T-helper 2 cell treated with Interferon-gamma antibody and Interleukin-4, amounts not matched to agents 100 ng/mL and 5 ng/mL, for 36 hours (primary cell): ENCODE measurements around the gene ABCB9. TPM values are rescaled to one million over a fixed set of nuclear protein-coding genes. Genes with fewer than 3 reads are reported as not detected.

ENCODE experiments used
- intact Hi-C: fragments of 100-400 bp; cut with micrococcal nuclease; formaldehyde crosslinking; loops from one replicate; pipeline ENCODE4 v1.15.1; 2023
- total RNA-seq: library from RNA; stranded (reverse); gene quantifications from 2 replicates; pipeline ENCODE4 v1.2.3, GENCODE V29; 2022

The ABCB9 gene
- total RNA-seq, 1 donor from 2014 or later, result 5.8 TPM

DNA sequence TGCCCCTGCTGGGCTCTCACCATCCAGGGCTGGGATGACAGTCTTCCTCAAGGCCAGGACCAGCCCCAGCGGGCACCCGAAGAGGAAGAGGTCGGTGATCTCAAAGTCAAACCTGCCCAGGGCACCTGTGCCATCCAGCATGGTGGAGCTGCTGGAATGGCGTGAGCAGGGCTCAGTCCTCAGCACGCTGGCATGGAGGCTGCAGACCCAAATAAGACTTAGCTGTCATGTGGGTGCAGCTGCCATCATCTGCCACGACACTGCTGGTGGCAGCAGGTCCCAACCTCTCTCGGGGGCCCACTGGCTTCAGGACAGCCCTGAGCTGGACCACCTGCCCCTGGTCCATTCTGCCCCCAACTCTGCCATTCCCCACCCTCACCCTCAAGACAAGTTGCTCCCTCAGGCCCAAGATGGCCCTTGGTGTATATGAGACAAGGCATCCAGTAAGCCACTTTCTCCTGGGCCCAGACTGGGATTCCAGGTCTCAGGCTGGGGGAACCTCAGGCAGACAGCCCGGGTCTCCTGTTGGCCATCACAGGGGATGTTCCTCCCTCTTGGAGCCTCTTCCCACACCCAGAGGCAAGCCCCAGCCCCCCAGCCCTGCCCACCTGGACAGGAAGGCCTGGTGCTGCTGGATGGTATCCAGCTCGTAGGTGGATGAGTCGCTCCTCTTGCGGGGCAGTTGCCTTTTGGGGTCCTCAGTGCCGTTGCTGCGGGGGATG, 28.7 kb upstream of the ABCB9 start:
- intact Hi-C loops, result no loop called here

DNA sequence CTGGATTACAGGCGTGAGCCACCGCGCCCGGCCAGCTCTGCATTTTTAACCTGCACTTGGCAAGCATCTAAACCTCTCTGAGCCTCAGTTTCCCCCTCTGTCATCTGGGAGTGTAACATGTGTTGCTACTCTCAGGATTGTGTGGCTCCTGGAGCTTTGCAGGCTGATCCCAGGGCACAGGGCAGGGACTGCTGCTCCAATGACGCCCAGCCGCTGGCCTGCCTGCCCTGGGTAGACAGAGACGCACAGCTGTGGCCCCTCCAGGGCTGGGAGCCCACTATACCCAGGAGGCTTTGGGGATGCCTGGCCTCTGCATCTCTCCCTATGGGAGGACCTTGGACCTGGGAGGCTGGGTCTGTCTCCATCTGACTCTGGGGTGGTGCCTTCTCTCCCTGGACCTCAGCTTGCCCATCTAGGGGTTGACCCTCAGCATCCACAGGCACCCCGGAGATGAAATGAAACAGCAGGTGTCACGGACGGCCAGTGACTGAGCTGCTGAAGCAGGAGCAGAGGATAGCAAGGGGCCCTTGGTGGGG, 27.9 kb upstream of the ABCB9 start:
- intact Hi-C loops, result no loop called here

DNA sequence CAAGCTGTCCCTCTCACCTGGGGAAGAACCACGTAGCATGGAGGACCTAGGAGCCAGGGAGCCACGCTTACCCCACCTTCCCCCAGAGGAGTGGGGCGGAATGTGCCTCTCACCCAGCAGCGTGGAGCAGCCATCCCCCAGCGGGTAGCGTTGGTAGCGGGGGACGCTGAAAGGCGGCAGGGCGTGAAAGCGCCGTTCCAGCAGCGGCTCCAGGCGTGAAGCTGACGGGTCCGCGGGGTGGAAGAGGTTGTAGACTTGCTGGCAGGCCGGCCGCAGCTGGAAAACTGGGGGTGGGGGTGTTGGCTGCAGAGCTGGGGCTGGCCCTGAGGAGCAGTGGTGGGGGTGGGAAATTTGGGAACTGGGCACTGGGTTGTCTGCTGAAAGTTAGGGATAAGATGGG, 26.1 kb upstream of the ABCB9 start:
- intact Hi-C loops, result no loop called here

DNA sequence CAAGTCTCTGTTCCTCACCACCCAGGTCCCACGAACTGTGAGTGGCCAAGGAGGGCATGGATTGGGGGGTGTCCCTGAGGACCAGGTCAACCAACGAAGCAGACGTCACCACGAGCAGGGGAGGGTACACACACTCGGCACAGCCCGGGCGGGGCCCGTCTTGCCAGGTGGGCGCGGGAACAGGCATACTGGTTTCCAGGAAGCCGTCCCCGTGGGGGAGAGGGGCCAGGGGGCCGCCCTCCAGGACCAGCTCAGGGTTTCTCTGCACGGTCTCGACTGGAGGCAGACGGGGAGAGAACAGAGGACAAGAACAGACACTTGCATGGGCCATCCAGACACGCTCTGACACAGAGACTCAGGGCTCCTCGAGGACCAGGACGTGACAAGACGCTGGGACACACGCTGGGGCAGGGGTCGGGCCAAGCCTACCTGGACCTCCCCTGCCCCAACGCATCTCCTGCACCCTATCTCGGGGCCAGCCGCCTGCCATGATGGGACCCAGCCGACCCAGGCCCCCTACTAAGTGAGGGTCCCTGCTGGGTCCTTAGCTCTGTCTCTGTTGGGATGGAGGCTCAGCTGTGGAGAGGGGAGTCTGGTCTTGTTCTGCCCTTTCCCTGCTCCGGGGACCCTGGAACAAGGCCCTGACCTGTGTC, 25.5 kb upstream of the ABCB9 start:
- intact Hi-C loops, result no loop called here

DNA sequence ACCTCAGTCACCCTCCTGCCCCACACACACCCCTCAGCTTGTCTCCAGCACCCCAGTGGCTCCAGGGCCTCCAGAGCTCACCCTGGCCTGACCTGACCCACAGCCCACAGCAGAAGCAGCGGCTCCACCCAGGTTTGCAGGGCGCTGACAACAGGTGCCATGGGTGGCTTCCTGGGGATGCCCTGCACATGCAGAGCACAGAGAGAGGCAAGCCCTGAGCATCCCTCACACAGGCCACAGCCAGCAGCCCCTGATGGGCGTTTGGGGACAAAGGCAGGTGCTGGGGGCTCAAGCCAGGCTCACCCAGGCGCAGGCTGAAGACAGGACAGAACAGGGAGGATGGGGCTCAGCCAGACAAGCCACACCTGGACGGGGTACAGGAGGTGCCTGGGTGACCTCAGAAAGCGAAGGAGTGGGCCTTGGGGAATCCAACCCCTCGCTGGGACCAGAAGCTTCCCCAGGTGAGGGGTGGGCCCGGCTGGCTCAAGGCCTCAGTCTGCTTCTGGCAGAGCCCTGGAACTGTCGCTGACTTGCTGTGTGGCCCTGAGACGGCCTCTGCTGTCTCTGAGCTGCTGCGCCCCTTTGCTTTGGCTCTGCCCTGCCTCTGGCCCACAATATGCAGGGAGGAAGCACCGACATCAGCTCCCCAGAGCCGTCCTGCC, 24.8 kb upstream of the ABCB9 start:
- intact Hi-C loops, result no loop called here

DNA sequence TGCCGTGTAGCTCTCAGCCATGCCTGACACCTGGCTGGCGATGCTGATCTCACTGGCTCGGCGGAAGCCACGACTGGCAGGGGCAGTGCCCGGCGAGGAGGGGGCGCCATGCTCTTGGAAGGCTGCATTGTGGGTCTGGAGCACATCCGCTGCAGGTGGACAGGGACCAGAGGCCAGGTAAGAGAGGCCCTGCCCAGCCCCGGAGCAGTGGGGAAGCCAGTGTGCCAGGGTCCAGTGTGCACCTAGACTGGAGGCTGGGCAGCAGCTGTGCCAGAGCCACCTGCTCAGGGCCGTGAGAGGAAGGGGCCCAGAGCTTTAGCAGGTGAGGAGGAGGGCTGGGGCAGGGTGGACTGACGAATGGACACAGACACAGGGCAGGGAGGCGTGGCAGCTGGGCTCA, 24.3 kb upstream of the ABCB9 start:
- intact Hi-C loops, result no loop called here

DNA sequence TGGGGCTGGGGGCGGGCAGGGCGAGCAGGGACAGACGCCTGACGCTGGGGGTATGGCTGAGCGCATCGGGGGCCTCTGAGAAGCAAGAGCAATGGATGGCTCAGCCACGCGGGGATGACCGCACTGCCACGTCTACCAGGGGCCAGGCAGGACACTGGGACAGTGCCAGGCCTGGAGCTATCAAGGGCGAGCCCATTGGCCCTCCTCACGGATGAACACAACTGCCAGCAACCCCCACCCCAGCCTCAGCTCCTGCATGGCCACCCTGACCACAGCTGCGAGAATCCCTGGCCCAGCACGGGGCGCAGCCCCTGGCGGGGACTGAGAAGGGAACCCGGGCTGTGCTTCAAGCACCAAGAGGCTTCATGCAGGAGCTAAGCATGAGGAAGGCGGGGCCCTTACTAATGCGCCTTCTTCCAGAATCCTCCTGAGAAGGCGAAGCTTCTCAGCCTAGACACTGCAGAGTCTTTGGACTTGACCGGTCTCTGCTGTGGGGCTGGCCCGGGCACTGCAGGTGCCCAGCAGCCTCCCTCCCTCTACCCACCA, 23.7 kb upstream of the ABCB9 start:
- intact Hi-C loops, result no loop called here

DNA sequence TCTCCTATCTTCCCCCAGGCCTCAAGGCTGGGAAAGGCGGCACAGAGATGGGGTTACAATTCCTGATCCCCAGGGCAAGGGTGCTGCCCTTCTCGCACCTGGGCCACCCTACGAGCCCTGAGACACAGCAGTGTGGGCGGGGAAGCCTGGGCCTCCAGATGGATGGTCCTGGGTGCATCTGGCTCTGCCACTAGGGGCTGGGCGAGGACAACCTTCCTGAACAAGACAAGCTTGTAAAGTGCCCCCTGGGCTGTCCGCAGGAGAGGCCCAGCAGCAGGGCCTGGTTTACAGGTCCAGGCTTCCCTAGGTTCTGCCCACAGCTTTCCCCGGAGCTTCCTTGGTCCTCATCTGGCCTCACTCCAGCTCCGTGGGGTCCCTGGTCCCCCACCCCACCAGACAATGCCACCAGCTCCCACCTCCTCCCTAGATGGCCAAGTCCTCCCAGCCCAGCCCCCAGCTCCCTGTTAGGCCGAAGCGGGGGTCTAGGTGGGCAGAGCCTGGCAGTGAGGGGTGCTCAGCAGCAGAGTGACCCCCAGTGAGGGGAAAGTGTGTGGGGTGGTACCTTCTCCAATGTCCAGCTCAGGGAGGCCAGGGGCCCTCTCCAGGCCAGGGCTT, 23.1 kb upstream of the ABCB9 start:
- intact Hi-C loops, result no loop called here

DNA sequence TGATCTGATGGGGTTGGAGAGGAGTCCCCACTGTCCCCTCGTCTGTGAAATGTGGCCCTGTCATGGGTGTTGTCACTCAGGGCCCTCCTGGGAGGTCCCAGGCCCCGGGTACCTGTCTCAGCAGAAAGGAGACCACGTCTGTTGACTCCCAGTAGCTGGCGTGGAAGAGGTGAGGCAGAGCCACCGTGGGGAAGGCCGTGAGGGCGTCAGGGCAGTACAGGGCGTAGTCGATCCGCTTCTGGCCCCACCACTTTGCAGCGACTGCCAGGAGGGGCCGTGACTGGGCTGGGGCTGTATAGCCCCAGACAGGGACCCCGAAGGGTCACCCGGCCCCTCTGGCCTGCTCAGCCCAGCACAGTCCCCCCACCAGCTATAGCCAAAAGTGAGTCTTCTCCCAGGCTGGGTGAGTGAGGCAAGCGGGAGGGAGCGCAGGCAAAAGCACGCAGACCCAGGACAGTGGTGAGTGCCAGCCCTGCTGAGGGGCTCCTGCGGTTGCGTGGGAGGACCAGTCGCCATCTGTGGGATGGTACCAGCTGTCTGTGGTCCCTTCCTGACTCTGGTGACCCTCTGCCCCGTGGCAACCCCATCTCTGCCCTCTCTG, 22.4 kb upstream of the ABCB9 start:
- intact Hi-C loops, result no loop called here

DNA sequence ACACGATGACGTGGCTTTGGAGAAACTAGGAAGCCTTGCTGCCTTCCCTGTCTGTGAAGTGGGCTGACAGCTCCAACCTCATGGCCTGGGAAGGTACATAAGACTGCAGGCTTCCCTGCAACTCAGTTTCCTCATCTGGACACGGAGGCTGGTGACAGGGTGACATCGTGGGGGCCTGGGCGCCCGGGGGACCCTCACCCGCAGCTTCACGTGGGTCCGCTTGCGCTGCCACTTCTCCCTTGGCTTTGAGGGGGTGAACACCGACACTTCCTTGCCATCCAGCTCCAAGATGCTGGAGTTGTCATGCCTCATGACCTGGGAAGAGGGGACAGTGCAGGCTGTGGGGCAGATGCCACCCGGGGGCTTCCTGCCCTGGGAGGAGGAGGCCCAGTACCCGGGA, 21.8 kb upstream of the ABCB9 start:
- intact Hi-C loops, result no loop called here

DNA sequence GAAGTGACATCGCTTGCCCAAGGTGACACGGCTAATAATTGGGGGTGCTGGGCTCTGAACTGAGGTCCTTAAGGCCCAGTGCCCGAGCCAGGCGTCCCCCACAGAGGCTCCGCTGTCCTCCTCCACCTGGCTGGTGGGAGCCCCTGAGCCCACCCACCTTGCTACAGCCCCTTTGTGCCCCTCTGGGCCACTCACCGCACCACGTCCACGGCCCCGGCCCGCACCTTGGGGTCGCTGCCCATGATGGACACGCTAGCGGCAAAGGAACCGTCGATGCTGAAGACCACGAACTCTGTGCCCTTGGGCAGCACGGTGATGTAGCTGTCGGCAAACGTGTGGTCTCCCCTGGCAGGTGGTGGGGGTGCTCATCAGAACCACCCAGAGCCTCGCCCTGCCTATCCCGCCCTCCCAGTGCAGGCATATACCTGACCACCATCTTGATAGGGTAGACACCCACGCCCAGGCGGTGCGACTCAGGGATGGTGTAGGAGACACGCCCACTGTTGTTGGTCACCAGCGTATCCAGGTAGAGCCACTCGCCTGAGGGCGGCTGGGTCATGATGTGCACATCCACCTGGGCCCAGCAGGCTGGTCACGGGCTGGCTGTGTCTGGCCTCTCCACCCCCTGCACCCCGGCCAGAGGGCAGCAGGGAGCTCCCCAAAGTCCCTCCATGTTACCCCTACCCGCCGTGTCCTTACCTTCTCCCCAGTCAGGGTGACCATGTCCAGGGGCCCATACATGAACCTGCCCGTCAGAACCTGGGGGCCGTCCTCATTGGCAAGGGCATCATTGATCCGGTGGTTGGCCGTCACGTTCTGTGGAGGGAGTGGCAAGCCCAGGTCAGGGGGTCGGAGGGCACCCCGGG, 21.1 kb upstream of the ABCB9 start:
- intact Hi-C loops, result no loop called here

DNA sequence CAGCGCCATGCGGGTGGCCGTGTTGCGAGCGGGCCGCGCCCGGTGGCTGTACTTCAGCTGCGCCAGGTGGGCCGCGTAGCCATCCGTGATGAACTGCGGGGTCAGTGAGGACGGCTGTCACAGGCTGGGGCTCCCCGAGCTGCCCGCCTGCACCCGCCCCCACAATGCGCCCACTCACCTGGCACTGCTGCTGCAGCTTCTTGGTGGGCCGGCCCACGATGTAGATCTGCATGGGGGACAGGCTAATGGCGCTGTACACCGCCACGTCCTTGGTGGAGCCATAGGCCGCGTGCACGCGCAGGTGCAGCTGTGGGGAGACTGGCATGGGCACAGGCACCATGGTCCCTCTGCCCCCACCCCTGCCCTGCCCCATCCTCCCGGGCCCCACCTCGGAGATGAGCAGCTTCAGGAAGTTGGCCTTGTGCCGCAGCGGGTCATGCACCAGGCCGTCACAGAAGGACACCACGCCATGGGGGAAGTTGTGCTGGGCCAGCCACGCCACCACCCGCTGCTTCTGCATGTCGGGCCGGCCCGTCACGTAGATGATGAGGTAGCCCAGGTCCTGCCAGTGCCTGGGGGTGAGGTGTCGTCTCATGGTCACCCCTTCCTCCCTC, 20.1 kb upstream of the ABCB9 start:
- intact Hi-C loops, result no loop called here

DNA sequence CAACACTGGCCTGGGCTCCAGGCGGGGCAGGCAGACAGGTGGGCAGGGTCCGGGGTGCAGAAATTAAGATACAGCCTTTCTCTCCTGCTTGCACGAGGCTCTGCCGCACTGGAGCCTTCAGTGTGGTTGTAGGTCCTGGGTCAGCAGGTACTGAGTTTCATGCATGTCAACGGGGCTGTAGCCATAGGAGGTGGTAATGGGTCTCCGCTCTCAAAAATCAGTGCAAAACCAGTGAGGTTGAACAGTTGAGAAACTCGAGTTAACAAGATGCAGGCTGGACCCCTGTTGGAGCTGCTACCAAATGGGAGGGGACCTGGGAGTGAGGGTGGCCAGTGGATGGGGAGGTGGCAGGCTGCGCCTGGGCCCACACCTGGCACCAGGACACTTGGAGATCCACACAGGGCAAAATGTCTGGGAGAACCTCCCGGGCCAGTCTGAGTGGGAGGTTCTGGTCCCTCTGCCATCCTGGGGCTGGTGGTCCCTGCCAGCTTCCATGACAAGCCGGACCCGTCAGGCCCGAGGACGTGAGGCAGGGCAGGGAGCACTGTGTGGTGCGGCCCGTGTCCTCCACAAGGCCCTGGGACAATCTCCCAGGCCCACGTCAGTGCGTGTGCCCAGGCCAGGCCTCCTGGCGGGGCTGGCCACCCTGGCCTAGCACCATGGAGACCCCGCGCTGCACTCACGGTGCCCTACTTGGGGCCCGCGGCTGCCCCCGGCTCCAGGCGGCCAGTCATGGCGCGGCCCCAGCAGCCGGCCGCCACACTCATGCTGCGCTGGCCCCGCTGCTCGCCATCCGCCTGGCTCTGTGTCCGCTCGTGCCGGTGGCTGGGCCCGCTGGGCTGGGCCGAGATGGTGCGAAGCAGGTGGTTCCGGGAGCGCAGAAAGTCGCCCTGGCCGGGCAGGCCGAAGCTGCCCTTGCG, 19.3 kb upstream of the ABCB9 start:
- intact Hi-C loops, result no loop called here

DNA sequence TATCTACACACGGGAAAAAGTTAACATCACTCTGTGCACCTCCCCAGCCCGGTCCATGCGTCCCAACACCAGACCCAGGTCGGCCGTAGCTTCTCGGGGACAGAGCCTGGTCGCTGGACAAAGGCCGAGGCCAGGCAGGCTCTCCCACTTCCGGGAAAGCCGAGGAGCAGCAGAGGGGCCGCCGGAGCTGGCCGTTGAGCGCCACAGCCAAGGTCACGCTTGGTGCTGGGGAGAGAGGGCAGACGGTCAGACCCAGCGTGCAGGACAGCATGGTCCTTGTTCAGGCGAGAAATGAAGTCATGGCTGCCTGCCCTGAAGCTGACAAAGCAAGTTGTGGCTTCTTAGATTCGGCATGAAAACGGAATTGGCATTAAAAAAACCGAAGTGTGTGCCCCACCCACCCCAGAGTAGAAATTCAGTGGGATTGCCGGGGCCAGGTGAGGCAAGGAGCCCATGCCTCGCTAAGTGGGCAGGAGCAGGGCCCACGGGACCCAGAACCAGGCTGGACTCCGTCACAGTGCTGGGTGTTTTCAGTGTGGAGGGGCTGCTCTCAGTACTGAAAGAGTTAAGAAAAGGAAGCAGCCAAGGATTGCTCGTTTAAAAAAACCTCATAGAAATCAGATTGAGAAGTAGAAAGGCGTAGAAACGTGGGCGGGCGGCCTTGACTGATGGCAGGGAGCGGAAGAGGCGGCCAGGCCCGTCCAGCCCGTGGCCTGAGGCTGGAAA, 18.5 kb upstream of the ABCB9 start:
- intact Hi-C loops, result no loop called here

DNA sequence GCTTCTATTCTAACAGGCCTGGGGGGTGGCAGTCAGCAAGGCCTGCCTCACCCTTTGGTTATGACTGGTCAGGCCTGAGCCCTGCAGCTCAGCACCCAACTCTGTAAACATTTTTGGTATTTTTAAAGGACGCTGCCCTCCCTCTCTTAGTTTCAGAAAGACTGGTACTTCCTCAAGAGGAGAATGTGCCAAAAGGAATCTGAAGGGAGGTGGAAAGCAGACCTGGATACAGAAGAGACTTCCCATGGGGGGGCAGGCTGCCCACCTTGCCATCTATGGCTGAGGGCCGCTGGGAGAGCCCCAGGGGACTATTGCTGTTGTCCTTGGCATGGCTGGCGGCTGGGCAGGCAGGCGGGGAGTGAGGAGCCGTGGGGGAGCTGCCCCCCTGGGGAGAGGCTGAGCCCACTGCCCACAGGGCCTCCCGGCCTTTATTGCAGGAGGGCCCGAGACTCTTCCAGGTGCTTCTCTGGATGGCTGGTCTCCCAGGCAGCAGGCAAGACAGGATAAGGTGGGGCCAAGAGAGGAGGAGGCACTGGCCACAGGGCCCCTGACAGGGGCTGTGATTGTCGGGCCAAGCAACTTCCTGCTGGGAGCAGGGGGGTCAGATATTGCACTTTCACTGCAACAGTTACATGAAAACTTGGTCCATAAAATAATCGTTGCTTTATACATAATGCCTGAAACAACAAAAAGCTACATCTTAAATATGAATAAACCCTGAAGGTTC, 17.7 kb upstream of the ABCB9 start:
- intact Hi-C loops, result no loop called here

DNA sequence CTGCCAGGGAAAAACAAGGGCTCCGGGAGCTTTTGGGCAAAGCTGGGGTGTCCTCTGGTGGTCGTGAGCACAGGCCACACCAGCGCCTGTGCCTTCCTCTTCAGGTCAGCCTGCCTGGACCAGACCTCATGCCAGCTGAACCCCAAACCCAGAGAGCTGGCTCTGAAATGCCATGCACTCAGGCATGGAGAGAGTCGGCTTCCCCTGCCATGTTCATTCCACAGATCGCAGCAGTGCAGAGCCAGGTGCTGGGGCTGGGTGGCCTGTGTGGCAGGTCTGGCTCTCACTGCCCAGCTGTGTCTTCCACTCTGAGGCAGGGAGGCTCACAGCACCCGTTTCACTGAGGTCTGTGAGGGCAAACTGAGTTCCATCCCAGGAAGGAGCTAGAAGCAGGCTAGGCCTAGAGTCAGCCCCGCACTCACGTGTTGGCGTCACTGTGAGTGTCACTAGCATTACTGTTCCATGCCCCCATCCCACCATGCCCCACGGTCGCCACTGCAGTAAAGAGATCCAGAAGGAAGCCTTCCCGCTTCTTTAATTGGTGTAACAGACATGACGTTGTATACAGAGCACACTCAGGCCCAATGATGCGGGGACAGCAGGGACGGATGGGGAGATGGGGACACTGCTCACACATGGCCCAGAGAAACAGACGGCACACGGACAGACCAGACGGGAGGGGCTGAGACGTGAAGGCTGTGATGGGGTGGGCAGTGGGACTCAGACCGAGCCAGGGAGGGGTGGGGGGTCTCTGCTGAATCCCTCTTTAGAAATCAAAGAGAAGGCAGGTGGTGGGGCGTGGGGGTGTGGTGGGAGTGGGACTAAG, 16.9 kb upstream of the ABCB9 start:
- intact Hi-C loops, result no loop called here

DNA sequence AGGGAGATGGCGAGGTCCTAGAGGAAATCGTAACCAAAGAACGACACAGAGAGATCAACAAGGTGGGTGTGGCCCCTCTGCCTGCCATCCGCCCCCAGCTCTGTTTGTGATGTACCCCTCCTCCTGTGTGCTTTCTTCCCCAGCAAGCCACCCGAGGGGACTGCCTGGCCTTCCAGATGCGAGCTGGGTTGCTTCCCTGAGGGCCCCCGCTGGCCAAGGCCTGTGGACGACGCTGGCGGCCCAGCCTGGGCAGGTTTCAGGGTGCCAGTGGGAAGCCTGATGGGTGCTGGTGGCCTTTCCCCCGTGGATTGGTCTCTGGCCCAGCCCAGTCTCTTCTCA, 16.2 kb upstream of the ABCB9 start:
- intact Hi-C loops, result no loop called here
